VCaP (cell line): Measurements from ENCODE around the gene ABLIM1.

Experiments used
- H3K27ac ChIP-seq: fragments of 450-650 bp; 2 replicates; pipeline ENCODE4 v1.5.1; 2017
- TF ChIP-seq, protein P1 (sequence below): fragments of 450-650 bp; conservative IDR thresholded peaks from 2 replicates; pipeline ENCODE4 v1.5.1; 2017; ENCODE audit warnings: mild to moderate bottlenecking, moderate library complexity

The ABLIM1 gene

DNA sequence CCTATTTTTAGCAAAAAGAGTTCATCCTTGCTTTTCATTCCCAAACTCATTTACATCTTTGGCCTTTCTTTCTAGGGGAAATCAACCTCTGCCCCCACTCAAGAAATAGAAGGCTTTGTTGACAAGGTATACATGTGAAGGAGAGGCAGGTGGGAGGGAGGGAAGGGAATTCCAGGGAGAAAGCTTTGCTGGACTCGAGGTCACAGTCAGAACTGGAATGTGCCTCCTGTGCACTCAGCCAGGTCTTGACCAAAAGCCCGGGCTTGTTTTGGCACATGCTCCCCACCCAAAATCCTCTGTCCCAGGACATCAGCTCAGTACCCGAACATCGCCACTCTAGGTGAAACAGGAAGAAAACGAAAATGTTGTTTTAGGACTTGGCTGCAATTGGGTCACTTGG lies 61.3 kb downstream of the ABLIM1 start:
- TF ChIP-seq, protein P1, sequence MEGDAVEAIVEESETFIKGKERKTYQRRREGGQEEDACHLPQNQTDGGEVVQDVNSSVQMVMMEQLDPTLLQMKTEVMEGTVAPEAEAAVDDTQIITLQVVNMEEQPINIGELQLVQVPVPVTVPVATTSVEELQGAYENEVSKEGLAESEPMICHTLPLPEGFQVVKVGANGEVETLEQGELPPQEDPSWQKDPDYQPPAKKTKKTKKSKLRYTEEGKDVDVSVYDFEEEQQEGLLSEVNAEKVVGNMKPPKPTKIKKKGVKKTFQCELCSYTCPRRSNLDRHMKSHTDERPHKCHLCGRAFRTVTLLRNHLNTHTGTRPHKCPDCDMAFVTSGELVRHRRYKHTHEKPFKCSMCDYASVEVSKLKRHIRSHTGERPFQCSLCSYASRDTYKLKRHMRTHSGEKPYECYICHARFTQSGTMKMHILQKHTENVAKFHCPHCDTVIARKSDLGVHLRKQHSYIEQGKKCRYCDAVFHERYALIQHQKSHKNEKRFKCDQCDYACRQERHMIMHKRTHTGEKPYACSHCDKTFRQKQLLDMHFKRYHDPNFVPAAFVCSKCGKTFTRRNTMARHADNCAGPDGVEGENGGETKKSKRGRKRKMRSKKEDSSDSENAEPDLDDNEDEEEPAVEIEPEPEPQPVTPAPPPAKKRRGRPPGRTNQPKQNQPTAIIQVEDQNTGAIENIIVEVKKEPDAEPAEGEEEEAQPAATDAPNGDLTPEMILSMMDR = no peak
- H3K27ac ChIP-seq = no peak overlapping the region

DNA sequence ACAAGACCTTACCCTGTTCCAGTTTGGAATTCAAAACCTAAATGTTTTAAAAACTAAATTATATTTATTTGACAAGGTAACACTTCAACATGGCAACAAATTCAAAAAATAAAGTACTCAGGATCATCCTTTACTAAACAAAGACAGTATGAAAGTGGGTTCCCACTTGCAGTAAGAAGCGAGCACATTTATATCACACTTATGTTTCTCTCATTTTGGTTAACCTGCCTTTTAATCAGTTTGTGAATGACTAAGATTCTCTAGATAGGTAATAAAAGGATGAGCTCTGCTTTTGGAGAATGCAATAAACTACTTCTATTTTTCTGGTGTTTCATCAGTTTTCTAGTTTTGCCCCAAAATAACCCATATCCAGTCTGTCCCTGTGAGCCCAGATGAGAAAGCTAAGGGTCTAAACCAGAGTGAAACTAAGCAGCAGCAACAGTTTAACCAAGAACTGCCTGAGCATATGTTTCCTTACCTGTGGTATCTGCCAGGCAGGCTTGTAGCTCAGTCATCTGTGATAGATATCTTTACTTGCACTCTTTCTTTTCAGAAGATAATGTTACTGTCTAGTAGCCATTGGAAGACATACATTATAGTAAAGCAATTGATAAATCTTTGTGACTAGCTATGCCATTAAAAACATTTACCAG lies 64.1 kb downstream of the ABLIM1 start:
- TF ChIP-seq, protein P1 = no peak
- H3K27ac ChIP-seq = no peak overlapping the region

DNA sequence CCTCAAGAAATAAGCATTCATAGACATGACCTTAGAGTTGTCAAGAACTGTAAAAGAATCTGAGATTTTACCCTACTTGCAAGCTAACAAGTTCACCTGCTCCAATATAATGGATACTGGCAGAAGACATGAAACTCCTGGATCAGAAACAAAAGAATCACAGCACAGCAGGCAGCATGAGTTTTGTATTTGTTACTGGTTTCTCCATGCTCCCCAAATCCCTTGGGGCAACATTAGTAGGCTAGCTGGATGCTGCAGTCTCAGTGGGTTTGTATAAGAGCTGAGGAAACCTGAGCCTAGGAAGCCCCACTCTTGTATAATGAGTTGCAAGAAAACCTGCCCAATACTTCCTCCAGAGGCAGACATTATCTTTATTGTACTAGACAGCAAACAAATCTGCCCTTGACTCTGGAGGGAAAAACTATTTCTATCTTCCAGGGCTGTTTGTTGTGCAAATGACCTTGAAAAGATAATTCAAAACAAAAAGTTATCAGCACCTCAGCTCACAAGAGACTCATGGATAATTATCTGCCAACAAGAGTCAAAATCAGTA lies 64.8 kb downstream of the ABLIM1 start:
- TF ChIP-seq, protein P1 = no peak
- no peak overlapping the region for H3K27ac ChIP-seq

DNA sequence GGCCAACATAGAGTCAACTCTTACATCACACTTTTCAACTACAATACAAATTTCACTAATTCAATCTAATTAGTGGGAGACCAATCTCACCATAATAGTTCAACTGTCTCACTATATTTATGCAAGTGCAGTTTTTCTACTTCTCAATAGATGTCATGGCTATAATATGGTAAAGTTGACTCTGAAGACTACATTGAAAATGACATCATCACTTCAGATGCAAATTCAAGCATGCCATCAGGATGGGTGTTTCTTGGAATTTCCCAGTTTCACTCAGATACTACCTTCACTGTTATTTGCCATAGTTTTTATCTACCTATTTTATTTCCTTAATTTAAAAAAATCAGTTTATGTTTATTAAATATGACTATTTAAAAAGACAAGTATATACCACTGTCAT lies 67.1 kb downstream of the ABLIM1 start:
- no peak overlapping the region for H3K27ac ChIP-seq
- TF ChIP-seq, protein P1 = no peak

DNA sequence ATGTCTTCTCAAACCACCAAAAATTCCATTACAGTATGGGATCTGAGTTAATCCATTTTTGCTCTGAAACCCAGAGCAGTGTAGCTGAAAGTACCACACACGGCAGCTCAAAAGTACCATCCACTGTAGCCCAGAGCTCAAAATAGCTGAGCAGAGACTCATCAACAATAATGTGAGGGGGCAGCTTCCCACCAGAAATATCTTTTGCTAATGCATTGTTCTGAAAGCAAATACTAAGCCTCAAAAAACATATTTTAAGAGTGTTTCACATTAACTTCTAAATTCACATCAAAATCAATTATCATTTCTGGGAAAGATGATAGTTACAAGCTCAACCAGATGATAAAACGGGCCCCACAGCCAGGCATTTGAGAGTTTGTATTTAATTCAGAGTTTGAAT lies 73.7 kb downstream of the ABLIM1 start:
- TF ChIP-seq, protein P1 = no peak
- H3K27ac ChIP-seq = no peak overlapping the region

DNA sequence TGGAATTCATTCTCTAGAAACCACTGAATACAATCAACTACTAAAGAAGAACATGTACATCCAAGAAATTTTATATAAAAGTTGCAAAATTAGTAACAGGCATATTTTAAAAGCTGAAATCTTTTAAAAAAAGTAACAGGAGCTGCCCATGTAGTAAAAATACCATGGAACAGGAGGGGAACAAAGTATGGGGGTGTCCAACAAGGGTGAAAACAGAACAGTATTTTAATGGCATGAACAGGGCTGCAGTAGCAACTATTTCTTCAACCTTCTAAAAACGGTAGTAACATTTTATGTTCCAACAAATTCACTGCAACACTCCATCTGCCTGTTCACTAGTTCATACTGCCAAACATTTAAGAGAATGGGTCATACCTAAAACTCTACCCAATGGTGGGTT lies 77.0 kb downstream of the ABLIM1 start:
- TF ChIP-seq, protein P1 = no peak
- no peak overlapping the region for H3K27ac ChIP-seq

DNA sequence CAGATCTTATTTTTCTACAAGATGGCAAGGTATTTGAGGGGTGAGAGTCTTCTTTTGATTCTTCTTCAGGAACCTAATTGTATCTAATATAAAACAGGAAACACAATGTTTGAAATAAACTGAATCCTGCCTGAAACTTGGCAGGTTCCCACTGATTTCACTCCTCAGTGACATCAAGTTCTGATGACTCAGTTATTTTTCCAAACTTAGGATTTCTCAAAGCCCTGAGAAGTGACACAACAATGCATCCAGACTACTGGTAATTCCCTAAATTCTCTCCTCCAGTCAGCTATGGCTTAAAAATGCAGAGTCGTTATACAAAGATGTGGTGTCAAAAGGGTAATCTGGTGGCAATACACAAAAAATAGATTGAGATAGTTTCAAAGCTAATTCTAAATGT lies 80.9 kb downstream of the ABLIM1 start:
- TF ChIP-seq, protein P1 = no peak
- no peak overlapping the region for H3K27ac ChIP-seq
